ENCODE measurements around the gene PHB1. TPM values are rescaled to one million over a fixed set of nuclear protein-coding genes. Genes with fewer than 3 reads are reported as not detected.
A peak's percentile ranks its signal among the peaks of the same experiment; 100 is the strongest.

PHB1 gene
- total and polyA plus RNA-seq, 2 of the 8 experiments (the other 6 are each of a cell fraction or from before 2014, with no cell fraction given): 386 to 597 TPM

DNA sequence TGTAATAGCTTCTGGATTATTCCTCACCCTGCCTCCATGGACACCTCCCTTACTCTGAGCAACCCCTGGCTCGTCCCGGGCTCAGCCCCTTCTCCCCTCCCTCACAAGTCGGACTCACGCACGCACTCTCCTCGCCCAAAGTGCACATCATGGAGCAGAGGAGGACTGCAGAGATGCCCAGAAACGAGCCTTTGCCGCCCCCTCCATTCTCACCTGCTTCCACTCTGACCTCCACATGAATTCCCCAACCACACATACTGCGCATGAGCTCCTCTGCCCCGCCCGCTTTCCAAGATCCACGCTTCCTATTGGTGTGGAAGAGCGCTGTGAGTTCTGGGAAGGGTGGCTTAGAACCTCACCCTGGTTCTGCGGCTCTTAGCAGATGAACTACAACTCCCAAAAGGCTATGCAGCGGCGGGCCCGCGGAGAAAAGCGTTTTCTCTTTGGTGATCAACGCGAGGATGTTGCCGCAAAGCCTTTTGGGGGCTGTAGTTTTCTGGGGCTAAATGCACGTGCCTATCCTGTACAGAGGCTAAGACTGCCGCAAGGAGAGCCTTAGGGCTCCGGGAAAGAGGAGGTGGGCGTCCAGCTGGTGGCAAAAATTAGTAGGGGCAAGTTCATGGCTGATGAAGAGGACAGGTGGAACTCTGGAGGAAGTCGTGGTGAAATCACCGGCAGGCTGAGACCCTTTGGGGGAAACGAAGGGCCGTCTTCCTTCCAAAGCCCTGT lies at the start of gene PHB1 (continued):
- TF ChIP-seq SIN3A (conservative IDR thresholded peaks at IDR 0.05 in 1 of 2, IDR thresholded peaks at IDR 0.05 in 1 of 2; ENCODE audit: low read depth in 1 of 2, low read length in 2 of 2) (peak; percentile 51 to 93; a peak in 2 of 4 replicates), TCF12 (IDR thresholded peaks at IDR 0.05; ENCODE audit: low read depth, low read length) (no peak), POU5F1 (IDR thresholded peaks at IDR 0.05; ENCODE audit: low read depth, low read length) (no peak), FOSL1 (IDR thresholded peaks at IDR 0.05; ENCODE audit: insufficient read depth, low read depth, low read length) (no peak), YY1 (IDR thresholded peaks at IDR 0.05; ENCODE audit: low read depth, low read length) (0 out of 2 replicates have a peak, but pooled peaks have one; percentile 26), RNF2 (IDR thresholded peaks at IDR 0.05; ENCODE audit: borderline replicate concordance, low read depth, low read length, missing control alignments, poor library complexity, severe bottlenecking) (no peak), RFX5 (IDR thresholded peaks at IDR 0.05; ENCODE audit: borderline replicate concordance, low read depth, low read length) (no peak), RAD21 (IDR thresholded peaks at IDR 0.05 in 1 of 2, conservative IDR thresholded peaks at IDR 0.05 in 1 of 2; ENCODE audit: low read depth in 2 of 2, low read length in 2 of 2) (no peak)
- TF ChIP-seq, protein P1, sequence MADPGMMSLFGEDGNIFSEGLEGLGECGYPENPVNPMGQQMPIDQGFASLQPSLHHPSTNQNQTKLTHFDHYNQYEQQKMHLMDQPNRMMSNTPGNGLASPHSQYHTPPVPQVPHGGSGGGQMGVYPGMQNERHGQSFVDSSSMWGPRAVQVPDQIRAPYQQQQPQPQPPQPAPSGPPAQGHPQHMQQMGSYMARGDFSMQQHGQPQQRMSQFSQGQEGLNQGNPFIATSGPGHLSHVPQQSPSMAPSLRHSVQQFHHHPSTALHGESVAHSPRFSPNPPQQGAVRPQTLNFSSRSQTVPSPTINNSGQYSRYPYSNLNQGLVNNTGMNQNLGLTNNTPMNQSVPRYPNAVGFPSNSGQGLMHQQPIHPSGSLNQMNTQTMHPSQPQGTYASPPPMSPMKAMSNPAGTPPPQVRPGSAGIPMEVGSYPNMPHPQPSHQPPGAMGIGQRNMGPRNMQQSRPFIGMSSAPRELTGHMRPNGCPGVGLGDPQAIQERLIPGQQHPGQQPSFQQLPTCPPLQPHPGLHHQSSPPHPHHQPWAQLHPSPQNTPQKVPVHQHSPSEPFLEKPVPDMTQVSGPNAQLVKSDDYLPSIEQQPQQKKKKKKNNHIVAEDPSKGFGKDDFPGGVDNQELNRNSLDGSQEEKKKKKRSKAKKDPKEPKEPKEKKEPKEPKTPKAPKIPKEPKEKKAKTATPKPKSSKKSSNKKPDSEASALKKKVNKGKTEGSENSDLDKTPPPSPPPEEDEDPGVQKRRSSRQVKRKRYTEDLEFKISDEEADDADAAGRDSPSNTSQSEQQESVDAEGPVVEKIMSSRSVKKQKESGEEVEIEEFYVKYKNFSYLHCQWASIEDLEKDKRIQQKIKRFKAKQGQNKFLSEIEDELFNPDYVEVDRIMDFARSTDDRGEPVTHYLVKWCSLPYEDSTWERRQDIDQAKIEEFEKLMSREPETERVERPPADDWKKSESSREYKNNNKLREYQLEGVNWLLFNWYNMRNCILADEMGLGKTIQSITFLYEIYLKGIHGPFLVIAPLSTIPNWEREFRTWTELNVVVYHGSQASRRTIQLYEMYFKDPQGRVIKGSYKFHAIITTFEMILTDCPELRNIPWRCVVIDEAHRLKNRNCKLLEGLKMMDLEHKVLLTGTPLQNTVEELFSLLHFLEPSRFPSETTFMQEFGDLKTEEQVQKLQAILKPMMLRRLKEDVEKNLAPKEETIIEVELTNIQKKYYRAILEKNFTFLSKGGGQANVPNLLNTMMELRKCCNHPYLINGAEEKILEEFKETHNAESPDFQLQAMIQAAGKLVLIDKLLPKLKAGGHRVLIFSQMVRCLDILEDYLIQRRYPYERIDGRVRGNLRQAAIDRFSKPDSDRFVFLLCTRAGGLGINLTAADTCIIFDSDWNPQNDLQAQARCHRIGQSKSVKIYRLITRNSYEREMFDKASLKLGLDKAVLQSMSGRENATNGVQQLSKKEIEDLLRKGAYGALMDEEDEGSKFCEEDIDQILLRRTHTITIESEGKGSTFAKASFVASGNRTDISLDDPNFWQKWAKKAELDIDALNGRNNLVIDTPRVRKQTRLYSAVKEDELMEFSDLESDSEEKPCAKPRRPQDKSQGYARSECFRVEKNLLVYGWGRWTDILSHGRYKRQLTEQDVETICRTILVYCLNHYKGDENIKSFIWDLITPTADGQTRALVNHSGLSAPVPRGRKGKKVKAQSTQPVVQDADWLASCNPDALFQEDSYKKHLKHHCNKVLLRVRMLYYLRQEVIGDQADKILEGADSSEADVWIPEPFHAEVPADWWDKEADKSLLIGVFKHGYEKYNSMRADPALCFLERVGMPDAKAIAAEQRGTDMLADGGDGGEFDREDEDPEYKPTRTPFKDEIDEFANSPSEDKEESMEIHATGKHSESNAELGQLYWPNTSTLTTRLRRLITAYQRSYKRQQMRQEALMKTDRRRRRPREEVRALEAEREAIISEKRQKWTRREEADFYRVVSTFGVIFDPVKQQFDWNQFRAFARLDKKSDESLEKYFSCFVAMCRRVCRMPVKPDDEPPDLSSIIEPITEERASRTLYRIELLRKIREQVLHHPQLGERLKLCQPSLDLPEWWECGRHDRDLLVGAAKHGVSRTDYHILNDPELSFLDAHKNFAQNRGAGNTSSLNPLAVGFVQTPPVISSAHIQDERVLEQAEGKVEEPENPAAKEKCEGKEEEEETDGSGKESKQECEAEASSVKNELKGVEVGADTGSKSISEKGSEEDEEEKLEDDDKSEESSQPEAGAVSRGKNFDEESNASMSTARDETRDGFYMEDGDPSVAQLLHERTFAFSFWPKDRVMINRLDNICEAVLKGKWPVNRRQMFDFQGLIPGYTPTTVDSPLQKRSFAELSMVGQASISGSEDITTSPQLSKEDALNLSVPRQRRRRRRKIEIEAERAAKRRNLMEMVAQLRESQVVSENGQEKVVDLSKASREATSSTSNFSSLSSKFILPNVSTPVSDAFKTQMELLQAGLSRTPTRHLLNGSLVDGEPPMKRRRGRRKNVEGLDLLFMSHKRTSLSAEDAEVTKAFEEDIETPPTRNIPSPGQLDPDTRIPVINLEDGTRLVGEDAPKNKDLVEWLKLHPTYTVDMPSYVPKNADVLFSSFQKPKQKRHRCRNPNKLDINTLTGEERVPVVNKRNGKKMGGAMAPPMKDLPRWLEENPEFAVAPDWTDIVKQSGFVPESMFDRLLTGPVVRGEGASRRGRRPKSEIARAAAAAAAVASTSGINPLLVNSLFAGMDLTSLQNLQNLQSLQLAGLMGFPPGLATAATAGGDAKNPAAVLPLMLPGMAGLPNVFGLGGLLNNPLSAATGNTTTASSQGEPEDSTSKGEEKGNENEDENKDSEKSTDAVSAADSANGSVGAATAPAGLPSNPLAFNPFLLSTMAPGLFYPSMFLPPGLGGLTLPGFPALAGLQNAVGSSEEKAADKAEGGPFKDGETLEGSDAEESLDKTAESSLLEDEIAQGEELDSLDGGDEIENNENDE (IDR thresholded peaks at IDR 0.05; ENCODE audit: insufficient replicate concordance, low read length): no peak
